GM12878 (cell line): ENCODE measurements around the gene SHOC1. TPM values are rescaled to one million over a fixed set of nuclear protein-coding genes. Genes with fewer than 3 reads are reported as not detected.

ENCODE experiments used
- ATAC-seq: fragments of 200-7000 bp; cut with Tn5 transposase; 3 replicates; pipeline ENCODE4 v1.9.1; 2020; ENCODE audit warnings: mild to moderate bottlenecking, moderate library complexity
- BruUV-seq: library from RNA; stranded (reverse); fragments of 400-500 nt; replicated peaks from 2 replicates; lab custom pipeline; 2021; lab: Mats Ljungman, UMichigan
- CTCF ChIA-PET: fragments of 300-600 bp; sonication (Branson Sonifier 250); formaldehyde crosslinking; extraction: SDS; loops from one replicate; lab custom pipeline; 2021; ENCODE audit warnings: inconsistent platforms; lab: Yijun Ruan, JAX
- POLR2A ChIA-PET: fragments of 350-600 bp; formaldehyde crosslinking; extraction: SDS; loops from one replicate; lab custom pipeline; 2021; ENCODE audit warnings: inconsistent platforms; lab: Charles Lee
- RAD21 ChIA-PET: fragments of 300-600 bp; sonication (Branson Sonifier 250); formaldehyde crosslinking; loops from one replicate; lab custom pipeline; 2023; ENCODE audit warnings: antibody characterized with exemption; ENCODE audit not compliant: unreplicated experiment; lab: Charles Lee
- SMC1A ChIA-PET: fragments of 300-600 bp; sonication (Branson Sonifier 250); formaldehyde crosslinking; loops from one replicate; lab custom pipeline; 2023; ENCODE audit not compliant: unreplicated experiment, uncharacterized antibody; lab: Charles Lee
- DNase-seq: peaks from one replicate; pipeline ENCODE4 v3.0.0-alpha.2; 2011; ENCODE audit warnings: low read depth, low spot score
- FAIRE-seq: peaks from 3 replicates; lab custom pipeline; 2011; peaks lifted over from hg19 to GRCh38; lab: Jason Lieb, UNC
- H2AFZ ChIP-seq: 2 replicates; pipeline ENCODE4 v1.6.0; 2011; ENCODE audit warnings: low read depth, low read length, control low read depth; ENCODE audit not compliant: control insufficient read depth
- H3K27ac ChIP-seq: 2 replicates; pipeline ENCODE4 v1.5.1; 2011; ENCODE audit warnings: control low read depth; ENCODE audit not compliant: control insufficient read depth, insufficient read depth
- H3K27me3 ChIP-seq, 2 experiments: replicated peaks in 1 of 2; 2 replicates each; pipeline versions ENCODE4 v1.6.0 to v1.6.1; 2011; ENCODE audit warnings: low read length in 1 of 2; ENCODE audit not compliant: control insufficient read depth in 2 of 2, insufficient read depth in 2 of 2
- H3K36me3 ChIP-seq, 2 experiments: 2 replicates each; pipeline ENCODE4 v1.5.1; 2011; ENCODE audit warnings: low read length in 1 of 2; ENCODE audit not compliant: control insufficient read depth in 2 of 2, insufficient read depth in 2 of 2
- H3K4me1 ChIP-seq: 2 replicates; pipeline ENCODE4 v1.6.1; 2011; ENCODE audit warnings: mild to moderate bottlenecking, low read length, moderate library complexity, mixed read lengths; ENCODE audit not compliant: control insufficient read depth, insufficient read depth
- H3K4me2 ChIP-seq: 2 replicates; pipeline ENCODE4 v1.6.0; 2011; ENCODE audit warnings: control low read depth; ENCODE audit not compliant: control insufficient read depth, insufficient read depth
- H3K4me3 ChIP-seq: fragments of 200-600 bp; sonication (generic); 2 replicates; pipeline ENCODE4 v1.5.1; 2016
- H3K79me2 ChIP-seq: 2 replicates; pipeline ENCODE4 v1.6.0; 2011; ENCODE audit warnings: low read length; ENCODE audit not compliant: control insufficient read depth, insufficient read depth
- H3K9ac ChIP-seq: 2 replicates; pipeline ENCODE4 v1.8.0; 2011; ENCODE audit warnings: low read length, control low read depth, mixed read lengths; ENCODE audit not compliant: control insufficient read depth, insufficient read depth
- H3K9me3 ChIP-seq: replicated peaks from 3 replicates; pipeline ENCODE4 v1.5.1; 2011; ENCODE audit warnings: mild to moderate bottlenecking, low read length; ENCODE audit not compliant: control insufficient read depth, insufficient read depth
- H4K20me1 ChIP-seq: 2 replicates; pipeline ENCODE4 v1.6.0; 2011; ENCODE audit not compliant: control insufficient read depth, insufficient read depth
- BMI1 ChIP-seq: fragments of 450-650 bp; IDR thresholded peaks from 2 replicates; pipeline ENCODE4 v1.6.1; 2016; ENCODE audit warnings: mild to moderate bottlenecking, moderate library complexity, borderline replicate concordance
- CREB1 ChIP-seq: IDR thresholded peaks from 2 replicates; pipeline ENCODE4 v1.6.1; 2012; ENCODE audit warnings: low read depth, mild to moderate bottlenecking, inconsistent platforms
- HDGF ChIP-seq: fragments of 450-650 bp; IDR thresholded peaks from 2 replicates; pipeline ENCODE4 v1.6.1; 2016; ENCODE audit warnings: antibody characterized with exemption
- IKZF2 ChIP-seq, 2 experiments: fragments of 450-650 bp; IDR thresholded peaks; 2 replicates each; pipeline ENCODE4 v1.6.1; 2017; ENCODE audit warnings: mild to moderate bottlenecking in 2 of 2, moderate library complexity in 2 of 2
- IRF4 ChIP-seq: IDR thresholded peaks from 2 replicates; pipeline ENCODE4 v1.6.1; 2011; ENCODE audit warnings: low read depth, low read length
- NFIC ChIP-seq: IDR thresholded peaks from 2 replicates; pipeline ENCODE4 v1.6.1; 2012; ENCODE audit warnings: low read depth, mild to moderate bottlenecking, inconsistent platforms, low read length, moderate library complexity
- RUNX3 ChIP-seq: IDR thresholded peaks from 2 replicates; pipeline ENCODE4 v1.6.1; 2012; ENCODE audit warnings: low read length, inconsistent platforms
- TCF7 ChIP-seq: IDR thresholded peaks from 2 replicates; pipeline ENCODE4 v1.6.1; 2014; ENCODE audit warnings: antibody characterized with exemption, borderline replicate concordance
- YY1 ChIP-seq: IDR thresholded peaks from 2 replicates; pipeline ENCODE4 v1.6.1; 2011; ENCODE audit warnings: low read depth, mild to moderate bottlenecking, low read length
- ZNF207 ChIP-seq: fragments of 450-650 bp; IDR thresholded peaks from 2 replicates; pipeline ENCODE4 v1.6.1; 2014; ENCODE audit warnings: antibody characterized with exemption, mild to moderate bottlenecking, borderline replicate concordance
- WGBS: methylation state at CpG from one replicate; pipeline ENCODE4 v1.1.6; 2016; ENCODE audit warnings: low lambda C conversion rate; ENCODE audit not compliant: insufficient replicate concordance, insufficient coverage; ENCODE audit errors: missing lambda C conversion rate; 5-methylcytosine and 5-hydroxymethylcytosine counted together
- in situ Hi-C: fragments of 300-500 bp; cut with MboI; formaldehyde crosslinking; loops from 9 replicates; pipeline ENCODE4 v1.14.3; 2018; ENCODE audit warnings: mixed read lengths
- intact Hi-C: fragments of 100-400 bp; cut with micrococcal nuclease; formaldehyde crosslinking; loops from one replicate; pipeline ENCODE4 v1.14.2; 2022; ENCODE audit not compliant: unreplicated experiment
- polyA plus RNA-seq, 11 experiments: library from polyadenylated mRNA; depleted of rRNA in 4 of 11; unstranded in 6 of 11; stranded (reverse) in 5 of 11; fragments of >200 nt; fragmentation: Nextera tagmentation in 4 of 11; fragmentation: Illumina TruSeq in 1 of 11; extraction: Ambion mirVana in 4 of 11; extraction: Trizol in 1 of 11; gene quantifications; 1 replicate in 1 of 11; 2 replicates in 10 of 11; pipeline versions ENCODE4 v1.2.1 to v1.2.3, GENCODE V29; 2011 to 2016; ENCODE audit warnings: inconsistent platforms in 2 of 11, missing spikeins in 2 of 11, low read depth in 1 of 11
- total RNA-seq, 4 experiments: library from RNA; depleted of rRNA in 3 of 4; stranded (reverse); fragments of >200 nt in 3 of 4; fragmentation: Illumina TruSeq in 1 of 4; extraction: Trizol in 1 of 4; gene quantifications; 2 replicates each; pipeline versions ENCODE4 v1.2.1 to v1.2.3, GENCODE V29; 2013 to 2021
- TF ChIP-seq, protein P1 (sequence below): IDR thresholded peaks from 2 replicates; pipeline ENCODE4 v1.6.1; 2012; ENCODE audit warnings: improper control_type of control experiment, low read depth, low read length; ENCODE audit not compliant: insufficient replicate concordance
- TF ChIP-seq, protein P2 (sequence below): IDR thresholded peaks from 2 replicates; pipeline ENCODE4 v1.6.1; 2012; ENCODE audit warnings: low read length, inconsistent platforms
- TF ChIP-seq, protein P3 (sequence below): fragments of 450-650 bp; IDR thresholded peaks from 2 replicates; pipeline ENCODE4 v1.6.1; 2014; ENCODE audit warnings: mild to moderate bottlenecking

SHOC1 gene
- total and polyA plus RNA-seq, 10 of the 15 experiments (the other 5 are each of a cell fraction or from before 2014, with no cell fraction given), result under 0.01 to 0.11 (median 0.04) TPM; not detected in 3

DNA sequence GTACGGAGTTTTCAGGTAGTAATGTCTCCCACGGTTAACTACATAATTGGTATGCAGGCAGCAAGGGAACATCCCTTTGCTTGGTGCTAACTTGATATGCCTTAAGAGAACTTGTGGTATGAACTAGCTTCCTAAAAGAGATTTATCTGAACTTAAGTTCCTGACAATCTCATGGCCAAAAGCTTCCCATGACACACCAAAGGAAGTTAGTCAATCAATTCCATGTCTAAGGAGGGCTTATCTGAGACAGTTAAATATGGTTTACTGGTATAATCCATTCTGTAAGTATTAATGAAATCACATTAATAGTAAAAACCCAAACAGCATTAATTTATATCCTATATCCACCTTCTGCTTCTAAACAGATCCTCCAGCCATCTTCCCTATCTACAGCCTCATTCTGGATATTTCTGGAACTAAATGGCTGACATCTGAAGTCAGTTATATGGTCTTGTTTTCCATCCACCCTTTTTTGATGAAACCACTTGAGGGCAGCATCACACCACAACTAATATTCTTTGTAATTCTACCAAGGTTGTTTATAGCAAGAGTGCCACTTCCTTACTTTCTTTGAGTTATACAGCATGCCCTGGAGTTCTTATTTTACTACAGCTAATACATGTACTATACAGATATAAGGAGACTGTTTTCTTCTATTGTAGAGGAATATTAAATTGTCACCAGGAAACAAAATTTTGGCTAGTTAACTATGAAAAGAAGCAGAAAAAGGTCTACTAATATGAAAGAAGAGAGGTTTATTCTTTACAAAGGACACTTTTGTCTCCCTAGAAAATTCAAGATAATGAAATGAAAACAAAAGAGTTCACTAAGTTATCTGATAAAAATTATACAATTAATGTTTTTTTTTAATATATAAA, 34.7 kb downstream of the SHOC1 start:
- H3K27me3 ChIP-seq, result no peaks in the 10 kb centered on the region
- H3K9ac ChIP-seq, result no peak overlapping the region
- H3K4me1 ChIP-seq, result no peaks in the 10 kb centered on the region
- no peak overlapping the region for H2AFZ ChIP-seq
- no TSS peak for BruUV-seq
- H3K4me2 ChIP-seq, result no peak overlapping the region
- POLR2A ChIA-PET, result interaction anchor here (1.0 kb wide), 1 partner anchor 319 kb away, joined by 3 read pairs; no protein-coding TSS in a partner anchor
- SMC1A ChIA-PET, result interaction anchor here (0.6 to 10.6 kb wide), 36 partner anchors 8 to 619 kb away, joined by 3 to 226 read pairs (median 4); partner anchors contain the start of gene HSDL2
- FAIRE-seq (peak; percentile 98), DNase-seq (peak; percentile 79), ATAC-seq (peak; percentile 97)
- H3K27ac ChIP-seq, result no peak overlapping the region
- no peak overlapping the region for H3K4me3 ChIP-seq
- 24% methylated on average over 2 of the region's 2 CpGs for WGBS
- RAD21 ChIA-PET, result interaction anchor here (0.8 to 8.7 kb wide), 22 partner anchors 111 to 1033 kb away, joined by 3 to 179 read pairs (median 4); partner anchors contain the start of gene UGCG
- no peaks in the 10 kb centered on the region for H3K79me2 ChIP-seq
- in situ Hi-C loops (loop anchor here (5.0 kb wide), 3 partner anchors 132 to 602 kb away; no protein-coding TSS in a partner anchor), intact Hi-C loops (loop anchor here (1.0 to 10.0 kb wide), 6 partner anchors 137 to 1055 kb away; partner anchors contain the start of gene UGCG)
- H4K20me1 ChIP-seq, result no peaks in the 10 kb centered on the region
- H3K9me3 ChIP-seq, result no peaks in the 10 kb centered on the region
- CTCF ChIA-PET, result interaction anchor here (0.7 to 10.1 kb wide), 29 partner anchors 11 to 1127 kb away, joined by 3 to 292 read pairs (median 3); no protein-coding TSS in a partner anchor
- no peaks in the 10 kb centered on the region for H3K36me3 ChIP-seq
- TF ChIP-seq, protein P1, sequence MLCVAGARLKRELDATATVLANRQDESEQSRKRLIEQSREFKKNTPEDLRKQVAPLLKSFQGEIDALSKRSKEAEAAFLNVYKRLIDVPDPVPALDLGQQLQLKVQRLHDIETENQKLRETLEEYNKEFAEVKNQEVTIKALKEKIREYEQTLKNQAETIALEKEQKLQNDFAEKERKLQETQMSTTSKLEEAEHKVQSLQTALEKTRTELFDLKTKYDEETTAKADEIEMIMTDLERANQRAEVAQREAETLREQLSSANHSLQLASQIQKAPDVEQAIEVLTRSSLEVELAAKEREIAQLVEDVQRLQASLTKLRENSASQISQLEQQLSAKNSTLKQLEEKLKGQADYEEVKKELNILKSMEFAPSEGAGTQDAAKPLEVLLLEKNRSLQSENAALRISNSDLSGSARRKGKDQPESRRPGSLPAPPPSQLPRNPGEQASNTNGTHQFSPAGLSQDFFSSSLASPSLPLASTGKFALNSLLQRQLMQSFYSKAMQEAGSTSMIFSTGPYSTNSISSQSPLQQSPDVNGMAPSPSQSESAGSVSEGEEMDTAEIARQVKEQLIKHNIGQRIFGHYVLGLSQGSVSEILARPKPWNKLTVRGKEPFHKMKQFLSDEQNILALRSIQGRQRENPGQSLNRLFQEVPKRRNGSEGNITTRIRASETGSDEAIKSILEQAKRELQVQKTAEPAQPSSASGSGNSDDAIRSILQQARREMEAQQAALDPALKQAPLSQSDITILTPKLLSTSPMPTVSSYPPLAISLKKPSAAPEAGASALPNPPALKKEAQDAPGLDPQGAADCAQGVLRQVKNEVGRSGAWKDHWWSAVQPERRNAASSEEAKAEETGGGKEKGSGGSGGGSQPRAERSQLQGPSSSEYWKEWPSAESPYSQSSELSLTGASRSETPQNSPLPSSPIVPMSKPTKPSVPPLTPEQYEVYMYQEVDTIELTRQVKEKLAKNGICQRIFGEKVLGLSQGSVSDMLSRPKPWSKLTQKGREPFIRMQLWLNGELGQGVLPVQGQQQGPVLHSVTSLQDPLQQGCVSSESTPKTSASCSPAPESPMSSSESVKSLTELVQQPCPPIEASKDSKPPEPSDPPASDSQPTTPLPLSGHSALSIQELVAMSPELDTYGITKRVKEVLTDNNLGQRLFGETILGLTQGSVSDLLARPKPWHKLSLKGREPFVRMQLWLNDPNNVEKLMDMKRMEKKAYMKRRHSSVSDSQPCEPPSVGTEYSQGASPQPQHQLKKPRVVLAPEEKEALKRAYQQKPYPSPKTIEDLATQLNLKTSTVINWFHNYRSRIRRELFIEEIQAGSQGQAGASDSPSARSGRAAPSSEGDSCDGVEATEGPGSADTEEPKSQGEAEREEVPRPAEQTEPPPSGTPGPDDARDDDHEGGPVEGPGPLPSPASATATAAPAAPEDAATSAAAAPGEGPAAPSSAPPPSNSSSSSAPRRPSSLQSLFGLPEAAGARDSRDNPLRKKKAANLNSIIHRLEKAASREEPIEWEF, result no peak
- no peak for TF ChIP-seq TCF7
- TF ChIP-seq NFIC, result no peak
- no peak for TF ChIP-seq IKZF2 (IDR thresholded peaks at IDR 0.05)
- TF ChIP-seq, protein P2, sequence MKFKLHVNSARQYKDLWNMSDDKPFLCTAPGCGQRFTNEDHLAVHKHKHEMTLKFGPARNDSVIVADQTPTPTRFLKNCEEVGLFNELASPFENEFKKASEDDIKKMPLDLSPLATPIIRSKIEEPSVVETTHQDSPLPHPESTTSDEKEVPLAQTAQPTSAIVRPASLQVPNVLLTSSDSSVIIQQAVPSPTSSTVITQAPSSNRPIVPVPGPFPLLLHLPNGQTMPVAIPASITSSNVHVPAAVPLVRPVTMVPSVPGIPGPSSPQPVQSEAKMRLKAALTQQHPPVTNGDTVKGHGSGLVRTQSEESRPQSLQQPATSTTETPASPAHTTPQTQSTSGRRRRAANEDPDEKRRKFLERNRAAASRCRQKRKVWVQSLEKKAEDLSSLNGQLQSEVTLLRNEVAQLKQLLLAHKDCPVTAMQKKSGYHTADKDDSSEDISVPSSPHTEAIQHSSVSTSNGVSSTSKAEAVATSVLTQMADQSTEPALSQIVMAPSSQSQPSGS, result no peak
- TF ChIP-seq CREB1, result no peak
- TF ChIP-seq, protein P3, sequence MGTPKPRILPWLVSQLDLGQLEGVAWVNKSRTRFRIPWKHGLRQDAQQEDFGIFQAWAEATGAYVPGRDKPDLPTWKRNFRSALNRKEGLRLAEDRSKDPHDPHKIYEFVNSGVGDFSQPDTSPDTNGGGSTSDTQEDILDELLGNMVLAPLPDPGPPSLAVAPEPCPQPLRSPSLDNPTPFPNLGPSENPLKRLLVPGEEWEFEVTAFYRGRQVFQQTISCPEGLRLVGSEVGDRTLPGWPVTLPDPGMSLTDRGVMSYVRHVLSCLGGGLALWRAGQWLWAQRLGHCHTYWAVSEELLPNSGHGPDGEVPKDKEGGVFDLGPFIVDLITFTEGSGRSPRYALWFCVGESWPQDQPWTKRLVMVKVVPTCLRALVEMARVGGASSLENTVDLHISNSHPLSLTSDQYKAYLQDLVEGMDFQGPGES, result no peak
- TF ChIP-seq YY1, result peak; percentile 86
- TF ChIP-seq IRF4, result peak; percentile 78; the same call in 1 of the 2 replicates
- no peak for TF ChIP-seq BMI1
- no peak for TF ChIP-seq HDGF
- 0 out of 2 replicates have a peak, but pooled peaks have one; percentile 13 for TF ChIP-seq RUNX3
- TF ChIP-seq ZNF207, result no peak
